GM10248 (cell line): Measurements from ENCODE around the gene CTIF.

Experiments used
- CTCF ChIA-PET: fragments of 300-600 bp; sonication (Branson Sonifier 250); formaldehyde crosslinking; extraction: SDS; loops from one replicate; lab custom pipeline; 2021; ENCODE audit warnings: antibody characterized with exemption; lab: Yijun Ruan, JAX
- POLR2A ChIA-PET: fragments of 350-650 bp; sonication (Branson Sonifier 250); formaldehyde crosslinking; extraction: SDS; loops from one replicate; lab custom pipeline; 2020; ENCODE audit warnings: antibody characterized with exemption; lab: Yijun Ruan, JAX
- DNase-seq: peaks from one replicate; pipeline ENCODE4 v3.0.0; 2012; ENCODE audit errors: extremely low spot score
- TF ChIP-seq, protein P1 (sequence below): IDR thresholded peaks from 2 replicates; pipeline ENCODE4 v1.5.1; 2012; ENCODE audit warnings: mild to moderate bottlenecking, low read depth; ENCODE audit errors: extremely low read depth, missing control alignments, control extremely low read depth

The CTIF gene

DNA sequence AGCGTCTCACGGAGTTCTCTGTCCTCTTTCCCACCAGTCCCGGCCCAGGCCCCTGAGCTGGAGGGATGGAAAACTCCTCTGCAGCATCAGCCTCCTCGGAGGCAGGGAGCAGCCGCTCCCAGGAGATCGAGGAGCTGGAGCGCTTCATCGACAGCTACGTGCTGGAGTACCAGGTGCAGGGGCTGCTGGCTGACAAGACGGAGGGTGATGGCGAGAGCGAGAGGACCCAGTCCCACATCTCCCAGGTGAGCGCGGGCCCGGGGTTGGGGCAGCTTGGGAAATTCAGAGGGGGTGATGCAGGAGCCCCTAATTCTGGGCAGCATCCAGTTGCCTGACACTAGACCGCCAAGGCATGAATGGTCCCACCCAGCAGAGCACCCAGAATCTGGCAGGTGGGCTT, 80.7 kb downstream of the CTIF start:
- DNase-seq, result no peak
- CTCF ChIA-PET, result interaction anchor here (1.7 to 2.8 kb wide), 2 partner anchors 12 kb away, joined by 3 to 12 read pairs; no protein-coding TSS in a partner anchor
- TF ChIP-seq, protein P1, sequence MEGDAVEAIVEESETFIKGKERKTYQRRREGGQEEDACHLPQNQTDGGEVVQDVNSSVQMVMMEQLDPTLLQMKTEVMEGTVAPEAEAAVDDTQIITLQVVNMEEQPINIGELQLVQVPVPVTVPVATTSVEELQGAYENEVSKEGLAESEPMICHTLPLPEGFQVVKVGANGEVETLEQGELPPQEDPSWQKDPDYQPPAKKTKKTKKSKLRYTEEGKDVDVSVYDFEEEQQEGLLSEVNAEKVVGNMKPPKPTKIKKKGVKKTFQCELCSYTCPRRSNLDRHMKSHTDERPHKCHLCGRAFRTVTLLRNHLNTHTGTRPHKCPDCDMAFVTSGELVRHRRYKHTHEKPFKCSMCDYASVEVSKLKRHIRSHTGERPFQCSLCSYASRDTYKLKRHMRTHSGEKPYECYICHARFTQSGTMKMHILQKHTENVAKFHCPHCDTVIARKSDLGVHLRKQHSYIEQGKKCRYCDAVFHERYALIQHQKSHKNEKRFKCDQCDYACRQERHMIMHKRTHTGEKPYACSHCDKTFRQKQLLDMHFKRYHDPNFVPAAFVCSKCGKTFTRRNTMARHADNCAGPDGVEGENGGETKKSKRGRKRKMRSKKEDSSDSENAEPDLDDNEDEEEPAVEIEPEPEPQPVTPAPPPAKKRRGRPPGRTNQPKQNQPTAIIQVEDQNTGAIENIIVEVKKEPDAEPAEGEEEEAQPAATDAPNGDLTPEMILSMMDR, result no peak
- POLR2A ChIA-PET, result no interaction called here

DNA sequence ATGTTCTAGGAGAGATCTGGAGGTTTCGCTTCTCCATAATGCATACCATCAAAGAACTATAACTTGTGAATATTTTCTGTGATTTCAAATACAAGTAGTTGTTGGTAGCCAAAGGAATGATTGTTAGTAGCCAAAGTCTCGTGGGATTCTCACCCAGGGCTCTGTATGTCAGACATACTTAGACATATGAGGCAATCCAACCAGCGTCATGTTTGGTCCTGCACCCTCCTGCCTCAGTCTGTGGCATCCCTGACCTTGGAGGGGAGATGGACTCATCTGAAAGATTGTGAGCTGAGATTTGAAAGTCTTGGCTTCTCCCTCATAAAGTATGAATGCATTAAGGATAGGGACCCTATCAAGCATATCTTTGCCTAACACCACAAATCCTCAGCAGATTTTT, 81.2 kb downstream of the CTIF start:
- POLR2A ChIA-PET, result no interaction called here

DNA sequence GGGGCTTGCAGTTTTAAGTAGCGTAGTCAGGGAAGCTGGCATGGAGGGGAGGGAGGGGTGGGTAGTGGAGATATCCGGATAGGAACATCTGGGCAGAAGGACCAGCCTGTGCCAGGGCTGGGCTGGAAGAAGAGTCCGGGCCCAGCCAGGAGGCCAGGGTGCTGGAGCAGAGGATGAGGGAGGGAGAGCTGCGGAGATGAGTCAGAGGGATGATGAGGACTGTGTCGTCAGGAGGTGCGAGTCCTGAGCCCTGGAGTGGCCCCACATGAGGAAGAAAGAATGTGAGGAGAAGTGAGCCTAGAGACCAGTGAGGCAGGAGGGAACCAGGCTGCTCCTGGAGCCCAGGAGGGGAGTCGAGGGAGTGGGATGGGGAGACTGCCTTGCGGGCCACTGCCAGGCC, 82.4 kb downstream of the CTIF start:
- no peak for DNase-seq
- TF ChIP-seq, protein P1, result no peak
- ChIA-PET POLR2A (no interaction called here), CTCF (interaction anchor here (0.9 to 2.8 kb wide), 4 partner anchors 10 to 146 kb away, joined by 3 to 12 read pairs (median 5); no protein-coding TSS in a partner anchor)

More for the DNA sequence above, 81.2 kb downstream of the CTIF start:
- TF ChIP-seq, protein P1, result no peak
- no peak for DNase-seq
- CTCF ChIA-PET, result interaction anchor here (0.8 to 2.8 kb wide), 3 partner anchors 10 to 13 kb away, joined by 3 to 12 read pairs (median 3); no protein-coding TSS in a partner anchor

DNA sequence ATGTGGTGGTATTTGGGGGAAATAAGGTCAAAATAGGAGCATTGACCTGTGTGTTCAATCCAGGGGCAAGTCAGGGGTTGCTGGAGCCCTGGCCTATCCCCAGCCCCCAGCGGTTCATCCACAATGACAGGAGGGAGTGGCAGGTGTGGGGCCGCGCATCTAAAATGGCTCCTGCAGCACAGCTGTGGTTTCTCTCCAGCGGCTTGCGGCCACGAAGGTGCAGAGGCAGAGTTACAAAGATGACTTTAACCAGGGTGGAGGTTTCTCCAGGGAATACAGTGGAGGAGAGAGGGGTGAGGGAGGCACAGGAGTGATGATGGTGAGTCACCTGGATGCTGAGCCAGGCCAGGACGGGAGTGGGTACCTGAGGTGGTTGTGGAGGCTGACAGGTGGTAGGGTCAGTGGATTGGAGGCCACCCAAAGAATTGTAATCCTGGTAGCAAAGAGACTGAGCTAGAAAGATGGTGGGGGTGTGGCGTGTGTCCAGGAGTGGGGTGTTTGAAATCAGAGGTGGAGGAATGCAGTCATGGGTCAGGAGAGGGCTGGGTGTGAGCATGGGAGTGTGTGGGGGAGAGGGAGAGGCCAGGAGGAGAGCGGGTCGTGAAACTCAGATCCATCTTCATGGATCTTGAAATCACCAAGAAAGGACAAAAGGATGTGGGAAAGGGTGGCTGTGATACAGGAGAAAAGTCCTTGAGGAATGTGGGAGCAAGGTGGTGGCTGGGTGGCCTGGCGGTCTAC, 83.2 kb downstream of the CTIF start:
- ChIA-PET POLR2A (no interaction called here), CTCF (interaction anchor here (1.0 to 1.8 kb wide), 3 partner anchors 9 to 146 kb away, joined by 3 to 7 read pairs (median 4); no protein-coding TSS in a partner anchor)
- DNase-seq, result no peak
- TF ChIP-seq, protein P1, result no peak

DNA sequence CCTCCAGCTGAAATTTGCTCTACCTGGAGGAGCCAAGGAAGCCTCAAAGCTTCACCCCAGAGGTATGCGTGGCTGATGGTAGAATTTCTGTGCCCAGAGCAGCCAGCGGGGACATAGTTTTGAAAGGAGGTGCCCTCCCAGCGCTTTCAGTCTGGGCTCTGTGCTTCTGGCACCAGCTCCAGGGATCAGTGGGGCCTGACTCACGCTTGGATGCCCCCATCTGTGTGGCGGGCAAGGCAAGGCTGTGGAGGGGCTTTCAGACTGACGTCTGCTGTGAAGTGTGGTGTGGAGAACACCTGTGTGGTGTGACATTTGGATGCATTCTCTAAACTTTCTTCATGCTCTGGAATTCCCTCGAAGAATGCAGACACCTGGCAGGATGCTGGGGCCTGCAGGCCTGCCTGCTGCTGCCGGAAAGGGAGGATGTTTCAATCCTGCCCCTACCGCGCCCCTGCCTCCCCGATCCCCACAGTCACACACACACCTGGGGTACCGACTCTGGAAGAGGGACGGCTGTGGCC, 84.1 kb downstream of the CTIF start:
- ChIA-PET POLR2A (no interaction called here), CTCF (interaction anchor here (1.6 to 1.8 kb wide), 2 partner anchors 12 to 147 kb away, joined by 4 to 7 read pairs; no protein-coding TSS in a partner anchor)
- TF ChIP-seq, protein P1, result no peak
- DNase-seq, result no peak

DNA sequence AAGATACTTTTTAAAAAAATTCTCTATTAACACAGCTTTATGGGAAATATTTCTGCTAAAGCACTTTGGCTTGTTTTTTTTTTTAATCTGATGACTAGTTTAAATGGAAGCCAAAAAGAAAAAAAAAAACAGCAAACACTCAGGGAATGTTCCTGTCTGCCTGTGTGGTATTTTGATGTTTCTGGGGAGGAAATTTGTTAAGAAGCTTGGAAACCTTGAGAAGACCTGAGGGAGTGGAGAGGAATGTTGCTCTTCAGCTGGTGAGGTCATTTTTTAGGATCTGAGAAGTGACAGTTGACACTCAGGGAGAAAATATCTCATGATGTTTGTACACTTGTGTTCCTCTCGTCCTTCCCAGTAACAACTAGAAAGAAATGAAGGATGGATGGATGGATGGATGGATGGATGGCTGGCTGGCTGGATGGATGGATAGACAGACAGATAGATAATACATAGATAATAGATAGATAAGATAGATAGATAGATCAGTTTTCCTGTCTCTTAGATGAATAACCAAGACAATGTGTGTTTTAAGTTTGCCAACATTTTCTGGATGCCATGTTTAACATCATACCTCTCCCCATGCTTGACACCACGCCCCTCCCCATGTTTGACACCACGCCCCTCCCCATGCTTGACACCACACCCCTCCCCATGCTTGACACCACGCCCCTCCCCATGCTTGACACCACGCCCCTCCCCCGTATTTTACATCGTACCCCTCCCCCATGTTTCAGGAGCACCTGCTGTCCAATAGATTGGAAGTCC, 84.8 kb downstream of the CTIF start:
- TF ChIP-seq, protein P1, result no peak
- DNase-seq, result no peak
- POLR2A ChIA-PET, result interaction anchor here (0.6 kb wide), 1 partner anchor 162 kb away, joined by 5 read pairs; no protein-coding TSS in a partner anchor
- CTCF ChIA-PET, result interaction anchor here (1.6 kb wide), 1 partner anchor 13 kb away, joined by 4 read pairs; no protein-coding TSS in a partner anchor
